NCI-H187 treated with DMSO at 0.1 percent for 48 hours (cell line): ENCODE results near the gene FZR1.

Experiments
- DNase-seq: peaks from one replicate; lab custom pipeline; 2025; lab: John Stamatoyannopoulos, UW

Gene FZR1

GRCh38 chr19:3531716-3532115 lies 25.6 kb downstream of the FZR1 start:
- DNase-seq = no peak

GRCh38 chr19:3532154-3532786 lies 26.2 kb downstream of the FZR1 start:
- no peak for DNase-seq

GRCh38 chr19:3533033-3533432 lies 26.9 kb downstream of the FZR1 start:
- no peak for DNase-seq

- no peak for DNase-seq
Measured at GRCh38 chr19:3533563-3534216, 27.6 kb downstream of the FZR1 start.

- no peak for DNase-seq
Measured at GRCh38 chr19:3534375-3535234, 28.5 kb downstream of the FZR1 start.

- no peak for DNase-seq
Measured at GRCh38 chr19:3535235-3535535, 29.1 kb downstream of the FZR1 start.

GRCh38 chr19:3535563-3535965 lies 29.5 kb downstream of the FZR1 start:
- DNase-seq = no peak

- DNase-seq = no peak
Measured at GRCh38 chr19:3535981-3536380, 29.9 kb downstream of the FZR1 start.

- no peak for DNase-seq
Measured at GRCh38 chr19:3536429-3537100, 30.5 kb downstream of the FZR1 start.

GRCh38 chr19:3537101-3537437 lies 31.0 kb downstream of the FZR1 start:
- no peak for DNase-seq

GRCh38 chr19:3537438-3538240 lies 31.5 kb downstream of the FZR1 start:
- no peak for DNase-seq

GRCh38 chr19:3538258-3538929 lies 32.3 kb downstream of the FZR1 start:
- DNase-seq = no peak

GRCh38 chr19:3538965-3539755 lies 33.0 kb downstream of the FZR1 start, which contains the start of gene TEKTIP1:
TEKTIP1 (plus strand) TSS chr19:3539174; CDS start chr19:3539178, 4 bp downstream.
- DNase-seq = no peak

- DNase-seq = no peak
Measured at GRCh38 chr19:3539756-3540118, 33.6 kb downstream of the FZR1 start.

GRCh38 chr19:3543150-3544057 lies 37.3 kb downstream of the FZR1 start:
- no peak for DNase-seq

- DNase-seq = no peak
Measured at GRCh38 chr19:3544058-3544376, 37.9 kb downstream of the FZR1 start.

- DNase-seq = no peak
Measured at GRCh38 chr19:3544742-3545668, 38.9 kb downstream of the FZR1 start.

GRCh38 chr19:3545669-3546034 lies 39.5 kb downstream of the FZR1 start:
- no peak for DNase-seq

GRCh38 chr19:3546119-3546518 lies 40.0 kb downstream of the FZR1 start:
- DNase-seq = no peak
